Liver (tissue), 9 donors: Measurements from ENCODE around the gene CGNL1. TPM values are rescaled to one million over a fixed set of nuclear protein-coding genes. Genes with fewer than 3 reads are reported as not detected.

Experiments used
- DNase-seq: peaks from one replicate; pipeline ENCODE4 v3.0.0-alpha.2; 2017; ENCODE audit warnings: low spot score
- H3K27ac ChIP-seq, 2 donors: one replicate each; pipeline ENCODE4 v1.7.0; 2013; ENCODE audit warnings: inconsistent platforms in 2 of 2, low read length in 2 of 2, control low read depth in 1 of 2, low read depth in 1 of 2, mild to moderate bottlenecking in 1 of 2
- H3K27me3 ChIP-seq, 4 donors: one replicate each; pipeline versions ENCODE4 v1.6.1 to v1.7.0; 2013; ENCODE audit warnings: low read length in 3 of 4, inconsistent platforms in 1 of 4, mild to moderate bottlenecking in 1 of 4, moderate library complexity in 1 of 4; ENCODE audit not compliant: control insufficient read depth in 4 of 4, insufficient read depth in 4 of 4
- H3K36me3 ChIP-seq, 4 donors: one replicate each; pipeline versions ENCODE4 v1.6.1 to v1.7.0; 2013; ENCODE audit warnings: low read length in 3 of 4, mild to moderate bottlenecking in 3 of 4, low read depth in 1 of 4, moderate library complexity in 1 of 4; ENCODE audit not compliant: control insufficient read depth in 4 of 4, insufficient read depth in 3 of 4
- H3K4me1 ChIP-seq, 4 donors: one replicate each; pipeline versions ENCODE4 v1.6.1 to v1.7.0; 2013; ENCODE audit warnings: low read length in 3 of 4, mild to moderate bottlenecking in 3 of 4, moderate library complexity in 1 of 4; ENCODE audit not compliant: control insufficient read depth in 4 of 4, insufficient read depth in 4 of 4
- H3K4me3 ChIP-seq, 3 donors: one replicate each; pipeline versions ENCODE4 v1.6.1 to v1.7.0; 2013; ENCODE audit warnings: low read length in 3 of 3, control low read depth in 1 of 3, low read depth in 1 of 3, mild to moderate bottlenecking in 1 of 3
- H3K9ac ChIP-seq, 2 donors: one replicate each; pipeline ENCODE4 v1.7.0; 2013; ENCODE audit warnings: low read length in 2 of 2, mild to moderate bottlenecking in 2 of 2, moderate library complexity in 2 of 2, control low read depth in 1 of 2, low read depth in 1 of 2
- H3K9me3 ChIP-seq, 4 donors: one replicate each; pipeline versions ENCODE4 v1.6.1 to v1.7.0; 2013; ENCODE audit warnings: low read length in 3 of 4; ENCODE audit not compliant: control insufficient read depth in 4 of 4
- FOXA1 ChIP-seq: IDR thresholded peaks from 2 replicates; pipeline ENCODE4 v1.6.1; 2016; ENCODE audit warnings: antibody characterized with exemption
- FOXA2 ChIP-seq: IDR thresholded peaks from 2 replicates; pipeline ENCODE4 v1.6.1; 2016; ENCODE audit warnings: antibody characterized with exemption
- GABPA ChIP-seq, 2 donors: IDR thresholded peaks in 1 of 2; conservative IDR thresholded peaks in 1 of 2; 2 replicates each; pipeline ENCODE4 v1.6.1; 2016; ENCODE audit warnings: antibody characterized with exemption in 2 of 2, mild to moderate bottlenecking in 1 of 2, moderate library complexity in 1 of 2
- HNF4A ChIP-seq, 2 donors: conservative IDR thresholded peaks; 2 replicates each; pipeline ENCODE4 v1.6.1; 2016; ENCODE audit warnings: antibody characterized with exemption in 2 of 2, mild to moderate bottlenecking in 2 of 2
- JUND ChIP-seq, 2 donors: IDR thresholded peaks; 2 replicates each; pipeline ENCODE4 v1.6.1; 2016; ENCODE audit warnings: antibody characterized with exemption in 2 of 2
- RXRA ChIP-seq, 2 donors: IDR thresholded peaks; 2 replicates each; pipeline ENCODE4 v1.6.1; 2017 to 2018; ENCODE audit warnings: antibody characterized with exemption in 2 of 2, mild to moderate bottlenecking in 1 of 2
- SP1 ChIP-seq: IDR thresholded peaks from 2 replicates; pipeline ENCODE4 v1.6.1; 2018; ENCODE audit warnings: antibody characterized with exemption, mild to moderate bottlenecking
- TAF1 ChIP-seq: conservative IDR thresholded peaks from 2 replicates; pipeline ENCODE4 v1.6.1; 2016; ENCODE audit warnings: antibody characterized with exemption, mild to moderate bottlenecking
- YY1 ChIP-seq: IDR thresholded peaks from 2 replicates; pipeline ENCODE4 v1.6.1; 2016; ENCODE audit warnings: antibody characterized with exemption, mild to moderate bottlenecking
- WGBS: extraction: QIAGEN DNeasy Blood & Tissue Kit; methylation state at CpG from one replicate; pipeline ENCODE4 v1.1.7; 2013; 5-methylcytosine and 5-hydroxymethylcytosine counted together
- polyA plus RNA-seq, 2 donors: library from polyadenylated mRNA; stranded (reverse) in 1 of 2; unstranded in 1 of 2; fragments of 200-250 nt in 1 of 2; fragments of >200 nt in 1 of 2; fragmentation: Nextera tagmentation in 1 of 2; extraction: Ambion mirVana in 1 of 2; gene quantifications; one replicate each; pipeline versions ENCODE4 v1.2.1 to v1.2.3, GENCODE V29; 2013 to 2015
- total RNA-seq, 2 donors: library from RNA; depleted of rRNA; stranded (reverse); fragments of >200 nt; gene quantifications; one replicate each; pipeline ENCODE4 v1.2.3, GENCODE V29; 2014
- TF ChIP-seq, protein P1 (sequence below): IDR thresholded peaks from 2 replicates; pipeline ENCODE4 v1.6.1; 2016; ENCODE audit warnings: antibody characterized with exemption
- TF ChIP-seq, protein P2 (sequence below): IDR thresholded peaks from 2 replicates; pipeline ENCODE4 v1.6.1; 2016; ENCODE audit warnings: antibody characterized with exemption, mild to moderate bottlenecking
- donor health status: healthy.
- donor health status: healthy.
- donor health status: healthy.
- donor health status: healthy.
- donor health status: healthy.

Gene CGNL1
- total and polyA plus RNA-seq, 4 donors = 12.0 to 31.9 (median 16.1) TPM

DNA sequence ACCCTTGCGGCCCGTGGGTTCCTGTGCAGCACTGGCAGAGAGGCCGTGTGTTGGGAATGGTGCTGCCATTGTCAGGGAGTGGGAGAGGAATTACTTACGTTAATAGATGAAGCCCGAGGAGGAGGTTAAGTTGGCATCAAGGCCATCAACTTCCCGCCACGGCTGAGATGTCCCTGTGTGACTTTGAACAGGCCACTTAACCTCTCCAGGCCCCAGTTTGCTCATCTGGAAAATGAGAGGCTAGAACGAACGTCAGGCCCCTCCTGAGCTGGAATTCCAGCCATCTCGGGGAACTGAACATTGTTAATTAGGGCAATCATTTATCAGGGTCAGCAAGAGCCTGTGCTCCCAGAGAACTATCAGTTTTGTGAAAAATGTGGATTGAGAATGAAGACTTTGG, 124.0 kb downstream of the CGNL1 start:
- Histone ChIP-seq H3K27me3 (no peaks in the 10 kb centered on the region), H3K4me1 (peaks cover 3 to 30% (median 17%) of the 10 kb centered on the region in 4 donors), H3K36me3 (peaks cover 0 to 4% (median 0%) of the 10 kb centered on the region in 4 donors), H3K9me3 (no peaks in the 10 kb centered on the region), H3K4me3 (no peak overlapping the region), H3K27ac (peak overlapping the region in 1 of 2 donors; percentile 52), H3K9ac (no peak overlapping the region)
- no peak for DNase-seq
- TF ChIP-seq YY1 (no peak), RXRA (IDR thresholded peaks at IDR 0.05) (peak in 1 of 2 donors; percentile 36)
- WGBS = 75% methylated on average over 10 of the region's 10 CpGs

DNA sequence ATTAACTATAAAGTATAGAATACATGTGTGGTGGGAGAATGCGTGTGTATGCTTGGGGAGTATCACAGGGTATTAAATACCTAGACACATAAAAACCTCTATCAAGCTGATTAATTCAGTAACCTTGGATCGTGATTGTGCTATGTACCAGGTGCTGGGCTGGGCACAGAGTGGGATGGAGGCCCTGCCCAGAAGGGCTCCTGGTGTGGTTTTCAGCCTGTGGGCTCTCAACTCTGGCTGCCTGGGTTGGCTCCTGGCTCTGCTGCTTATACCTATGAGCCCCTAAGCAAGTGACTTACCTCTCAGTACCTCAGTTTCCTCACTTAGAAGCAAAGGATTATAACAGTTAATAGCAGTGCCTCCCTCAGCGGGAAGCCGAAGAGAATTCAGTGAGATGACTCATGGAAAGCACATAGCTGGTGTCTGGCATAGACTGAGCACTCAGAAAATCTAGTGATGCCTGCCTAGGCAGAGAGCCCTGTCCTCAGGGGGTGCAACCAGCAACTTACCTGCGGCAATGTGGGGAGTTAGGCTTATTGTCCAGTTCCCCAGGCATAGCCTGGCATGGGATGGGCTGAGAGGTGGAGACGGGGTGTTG, 124.8 kb downstream of the CGNL1 start:
- no peak for DNase-seq

DNA sequence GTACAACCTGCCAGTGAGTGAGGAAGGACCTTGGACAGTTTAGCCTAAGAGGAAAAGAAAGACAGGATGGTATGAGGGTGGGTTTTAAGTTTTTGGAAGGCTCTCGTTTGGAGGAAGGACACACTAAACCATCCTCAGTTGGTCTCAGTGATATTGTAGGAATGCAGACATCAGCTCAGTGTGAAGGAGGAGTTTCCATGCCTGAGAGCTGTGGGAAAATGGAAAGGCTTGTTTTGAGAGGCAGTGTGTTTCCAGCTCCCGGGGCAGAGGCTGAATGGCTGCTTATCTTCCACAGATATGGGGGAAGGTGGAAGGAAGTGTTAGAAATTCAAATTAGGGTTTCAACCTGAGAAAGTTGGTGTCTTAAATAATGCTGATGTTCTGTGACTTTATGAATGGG, 125.8 kb downstream of the CGNL1 start:
- 65% methylated on average over 2 of the region's 2 CpGs for WGBS
- Histone ChIP-seq H3K4me1 (peaks cover 0 to 12% (median 7%) of the 10 kb centered on the region in 4 donors), H3K27ac (no peak overlapping the region), H3K4me3 (no peak overlapping the region), H3K9ac (no peak overlapping the region), H3K9me3 (no peaks in the 10 kb centered on the region), H3K36me3 (peaks cover 0 to 4% (median 0%) of the 10 kb centered on the region in 4 donors), H3K27me3 (no peaks in the 10 kb centered on the region)
- TF ChIP-seq, protein P1, sequence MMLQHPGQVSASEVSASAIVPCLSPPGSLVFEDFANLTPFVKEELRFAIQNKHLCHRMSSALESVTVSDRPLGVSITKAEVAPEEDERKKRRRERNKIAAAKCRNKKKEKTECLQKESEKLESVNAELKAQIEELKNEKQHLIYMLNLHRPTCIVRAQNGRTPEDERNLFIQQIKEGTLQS = no peak
- TF ChIP-seq TAF1 (no peak), YY1 (no peak), SP1 (no peak), GABPA (IDR thresholded peaks at IDR 0.05 in 1 of 2, conservative IDR thresholded peaks at IDR 0.05 in 1 of 2) (no peak), HNF4A (conservative IDR thresholded peaks at IDR 0.05) (no peak)
- TF ChIP-seq, protein P2, sequence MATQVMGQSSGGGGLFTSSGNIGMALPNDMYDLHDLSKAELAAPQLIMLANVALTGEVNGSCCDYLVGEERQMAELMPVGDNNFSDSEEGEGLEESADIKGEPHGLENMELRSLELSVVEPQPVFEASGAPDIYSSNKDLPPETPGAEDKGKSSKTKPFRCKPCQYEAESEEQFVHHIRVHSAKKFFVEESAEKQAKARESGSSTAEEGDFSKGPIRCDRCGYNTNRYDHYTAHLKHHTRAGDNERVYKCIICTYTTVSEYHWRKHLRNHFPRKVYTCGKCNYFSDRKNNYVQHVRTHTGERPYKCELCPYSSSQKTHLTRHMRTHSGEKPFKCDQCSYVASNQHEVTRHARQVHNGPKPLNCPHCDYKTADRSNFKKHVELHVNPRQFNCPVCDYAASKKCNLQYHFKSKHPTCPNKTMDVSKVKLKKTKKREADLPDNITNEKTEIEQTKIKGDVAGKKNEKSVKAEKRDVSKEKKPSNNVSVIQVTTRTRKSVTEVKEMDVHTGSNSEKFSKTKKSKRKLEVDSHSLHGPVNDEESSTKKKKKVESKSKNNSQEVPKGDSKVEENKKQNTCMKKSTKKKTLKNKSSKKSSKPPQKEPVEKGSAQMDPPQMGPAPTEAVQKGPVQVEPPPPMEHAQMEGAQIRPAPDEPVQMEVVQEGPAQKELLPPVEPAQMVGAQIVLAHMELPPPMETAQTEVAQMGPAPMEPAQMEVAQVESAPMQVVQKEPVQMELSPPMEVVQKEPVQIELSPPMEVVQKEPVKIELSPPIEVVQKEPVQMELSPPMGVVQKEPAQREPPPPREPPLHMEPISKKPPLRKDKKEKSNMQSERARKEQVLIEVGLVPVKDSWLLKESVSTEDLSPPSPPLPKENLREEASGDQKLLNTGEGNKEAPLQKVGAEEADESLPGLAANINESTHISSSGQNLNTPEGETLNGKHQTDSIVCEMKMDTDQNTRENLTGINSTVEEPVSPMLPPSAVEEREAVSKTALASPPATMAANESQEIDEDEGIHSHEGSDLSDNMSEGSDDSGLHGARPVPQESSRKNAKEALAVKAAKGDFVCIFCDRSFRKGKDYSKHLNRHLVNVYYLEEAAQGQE = no peak
- DNase-seq = no peak

More for the DNA sequence above, 124.8 kb downstream of the CGNL1 start:
- H3K4me3 ChIP-seq = no peak overlapping the region
- no peak for TF ChIP-seq JUND (IDR thresholded peaks at IDR 0.05)
- TF ChIP-seq FOXA1 = no peak
- TF ChIP-seq FOXA2 = no peak
- no peak overlapping the region for H3K9ac ChIP-seq
- H3K36me3 ChIP-seq = peaks cover 0 to 4% (median 0%) of the 10 kb centered on the region in 4 donors
- no peaks in the 10 kb centered on the region for H3K27me3 ChIP-seq
- peaks cover under 1 to 22% (median 14%) of the 10 kb centered on the region in 4 donors for H3K4me1 ChIP-seq
- peak overlapping the region in 1 of 2 donors; percentile 11 for H3K27ac ChIP-seq
- 93% methylated on average over 6 of the region's 6 CpGs for WGBS
- H3K9me3 ChIP-seq = no peaks in the 10 kb centered on the region
